HepG2 (cell line): ENCODE results near the gene SPCS1. TPM values are rescaled to one million over a fixed set of nuclear protein-coding genes. Genes with fewer than 3 reads are reported as not detected.
A peak's percentile ranks its signal among the peaks of the same experiment; 100 is the strongest.

ENCODE experiments used
- FOXJ3 ChIP-seq: sonication (generic); formaldehyde crosslinking; IDR thresholded peaks from 2 replicates; pipeline ENCODE4 v1.4.0; 2020; ENCODE audit warnings: missing genetic modification reagents, mild to moderate bottlenecking, borderline replicate concordance
- FOXK1 ChIP-seq: sonication (generic); formaldehyde crosslinking; IDR thresholded peaks from 2 replicates; pipeline ENCODE4 v1.4.0; 2020; ENCODE audit warnings: low read depth, missing genetic modification reagents, borderline replicate concordance
- GATAD1 ChIP-seq: IDR thresholded peaks from 2 replicates; pipeline ENCODE4 v1.6.1; 2016; ENCODE audit warnings: missing genetic modification reagents, missing compliant biosample characterization
- HMG20A ChIP-seq: IDR thresholded peaks from 2 replicates; pipeline ENCODE4 v1.6.1; 2016; ENCODE audit warnings: borderline replicate concordance
- HNRNPH1 ChIP-seq: fragments of 200-400 bp; formaldehyde crosslinking; optimal IDR thresholded peaks from 2 replicates; pipeline ENCODE3; 2017; ENCODE audit warnings: mild to moderate bottlenecking, low read depth, low read length
- NR2F6 ChIP-seq, 2 experiments: IDR thresholded peaks; 2 replicates each; pipeline ENCODE4 v1.6.1; 2016; ENCODE audit warnings: antibody characterized with exemption in 1 of 2, mild to moderate bottlenecking in 1 of 2
- POLR2G ChIP-seq: fragments of 200-400 bp; formaldehyde crosslinking; IDR thresholded peaks from 2 replicates; pipeline ENCODE4 v1.6.1; 2018; ENCODE audit warnings: mild to moderate bottlenecking, low read depth, low read length, moderate library complexity
- RFX5 ChIP-seq: IDR thresholded peaks from 2 replicates; pipeline ENCODE4 v1.6.1; 2011; ENCODE audit warnings: low read depth, low read length, improper control_type of control experiment
- SRSF9 ChIP-seq: fragments of 200-400 bp; formaldehyde crosslinking; IDR thresholded peaks from 2 replicates; pipeline ENCODE4 v1.6.1; 2018; ENCODE audit warnings: borderline replicate concordance, mild to moderate bottlenecking, low read depth, low read length; ENCODE audit not compliant: insufficient read depth, poor library complexity, severe bottlenecking
- ZNF224 ChIP-seq: sonication (generic); formaldehyde crosslinking; IDR thresholded peaks from 2 replicates; pipeline ENCODE4 v1.5.0; 2020; ENCODE audit warnings: mild to moderate bottlenecking, missing genetic modification reagents
- ZNF326 ChIP-seq: sonication (generic); formaldehyde crosslinking; IDR thresholded peaks from 2 replicates; pipeline ENCODE4 v1.4.0; 2020; ENCODE audit warnings: missing genetic modification reagents, borderline replicate concordance
- ZNF816 ChIP-seq: sonication (generic); formaldehyde crosslinking; IDR thresholded peaks from 2 replicates; pipeline ENCODE4 v1.8.0; 2022; ENCODE audit warnings: missing genetic modification reagents, mild to moderate bottlenecking, borderline replicate concordance
- polyA plus RNA-seq, 8 experiments: library from polyadenylated mRNA; depleted of rRNA in 3 of 8; stranded (reverse) in 7 of 8; unstranded in 1 of 8; fragments of >200 nt; fragmentation: Illumina TruSeq in 4 of 8; extraction: Trizol in 4 of 8; gene quantifications; 2 replicates each; pipeline versions ENCODE4 v1.2.1 to v1.2.3, GENCODE V29; 2011 to 2016; ENCODE audit warnings: low read depth in 4 of 8, missing spikeins in 1 of 8, mixed read lengths in 1 of 8; ENCODE audit not compliant: insufficient read depth in 1 of 8
- total RNA-seq, 5 experiments: library from RNA; depleted of rRNA; stranded (reverse); fragments of >200 nt; fragmentation: Illumina TruSeq; extraction: Trizol; gene quantifications; 2 replicates each; pipeline ENCODE4 v1.2.3, GENCODE V29; 2016; ENCODE audit warnings: low read depth in 1 of 5
- TF ChIP-seq, protein P1 (sequence below): sonication (generic); formaldehyde crosslinking; IDR thresholded peaks from 2 replicates; pipeline ENCODE4 v1.8.1; 2022; ENCODE audit warnings: low read depth, mild to moderate bottlenecking, missing genetic modification reagents
- TF ChIP-seq, protein P2 (sequence below): sonication (generic); formaldehyde crosslinking; IDR thresholded peaks from 2 replicates; pipeline ENCODE4 v1.8.0; 2022; ENCODE audit warnings: mild to moderate bottlenecking, missing genetic modification reagents; ENCODE audit not compliant: insufficient replicate concordance
- TF ChIP-seq, protein P3 (sequence below): IDR thresholded peaks from 2 replicates; pipeline ENCODE4 v1.6.1; 2016; ENCODE audit warnings: missing genetic modification reagents, missing compliant biosample characterization
- TF ChIP-seq, protein P4 (sequence below): fragments of 450-650 bp; IDR thresholded peaks from 2 replicates; pipeline ENCODE4 v1.6.1; 2017; ENCODE audit warnings: mild to moderate bottlenecking
- TF ChIP-seq, protein P5 (sequence below): sonication (generic); formaldehyde crosslinking; IDR thresholded peaks from 2 replicates; pipeline ENCODE4 v1.5.0; 2020; ENCODE audit warnings: missing genetic modification reagents

SPCS1 gene
- total and polyA plus RNA-seq, 2 of the 13 experiments (the other 11 are each of a cell fraction or from before 2014, with no cell fraction given) = 84.6 to 120 TPM

DNA sequence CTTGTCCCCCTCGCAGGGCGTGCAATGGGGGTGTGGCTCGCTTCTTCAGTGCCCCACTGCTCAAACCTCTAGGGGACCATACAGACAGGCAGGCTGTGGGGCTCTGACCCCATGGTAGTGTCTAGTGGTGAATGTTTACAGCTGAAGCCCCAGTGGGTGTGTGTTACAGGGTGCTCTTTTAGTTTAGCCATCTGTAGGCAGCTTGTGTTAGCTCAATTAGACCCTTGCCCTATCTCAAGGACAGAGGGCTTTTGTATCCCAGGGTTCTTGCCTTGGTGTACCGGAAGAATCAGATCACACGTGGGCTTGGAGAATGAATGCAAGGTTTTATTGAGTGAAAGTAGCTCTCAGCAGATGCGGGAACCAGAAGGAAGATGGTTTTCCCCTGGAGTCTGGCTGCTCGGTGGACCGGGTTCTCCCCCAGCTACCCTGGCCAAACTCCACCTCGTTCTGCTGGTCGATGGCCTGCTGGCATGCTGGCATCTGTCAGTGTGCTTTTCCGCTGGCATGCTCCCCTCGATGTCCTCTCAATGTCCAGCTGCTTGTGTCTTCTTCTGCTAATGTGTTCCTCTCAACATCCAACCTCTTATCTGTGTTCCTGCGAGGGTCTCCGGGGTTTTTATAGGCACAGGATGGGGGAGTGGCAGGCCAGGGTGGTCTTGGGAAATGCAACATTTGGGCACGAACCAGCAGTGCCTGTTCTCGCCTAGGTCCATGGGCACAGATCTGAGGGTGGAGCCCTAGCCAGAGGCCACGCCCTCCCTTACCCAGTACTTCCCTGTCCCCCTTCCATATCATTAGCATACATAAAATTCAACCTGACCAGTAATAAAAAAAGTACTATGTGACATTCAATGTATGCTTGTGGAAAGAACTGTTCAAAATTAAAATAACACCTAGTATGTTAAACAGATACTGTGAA is 6.6 kb downstream of the SPCS1 start (continued):
- TF ChIP-seq ZNF224 (CRISPR knock-in tag) (no peak), FOXK1 (CRISPR knock-in tag) (no peak), ZNF816 (CRISPR knock-in tag) (no peak), GATAD1 (CRISPR knock-in tag) (no peak), HMG20A (CRISPR knock-in tag) (0 out of 2 replicates have a peak, but pooled peaks have one; percentile 15), SRSF9 (no peak), ZNF326 (CRISPR knock-in tag) (no peak), POLR2G (peak; percentile 57), FOXJ3 (CRISPR knock-in tag) (no peak), NR2F6 (IDR thresholded peaks at IDR 0.05) (0 out of 2 replicates have a peak, but pooled peaks have one; percentile 7), NR2F6 (CRISPR knock-in tag; IDR thresholded peaks at IDR 0.05) (no peak), RFX5 (no peak), HNRNPH1 (no peak)
- TF ChIP-seq, protein P1, sequence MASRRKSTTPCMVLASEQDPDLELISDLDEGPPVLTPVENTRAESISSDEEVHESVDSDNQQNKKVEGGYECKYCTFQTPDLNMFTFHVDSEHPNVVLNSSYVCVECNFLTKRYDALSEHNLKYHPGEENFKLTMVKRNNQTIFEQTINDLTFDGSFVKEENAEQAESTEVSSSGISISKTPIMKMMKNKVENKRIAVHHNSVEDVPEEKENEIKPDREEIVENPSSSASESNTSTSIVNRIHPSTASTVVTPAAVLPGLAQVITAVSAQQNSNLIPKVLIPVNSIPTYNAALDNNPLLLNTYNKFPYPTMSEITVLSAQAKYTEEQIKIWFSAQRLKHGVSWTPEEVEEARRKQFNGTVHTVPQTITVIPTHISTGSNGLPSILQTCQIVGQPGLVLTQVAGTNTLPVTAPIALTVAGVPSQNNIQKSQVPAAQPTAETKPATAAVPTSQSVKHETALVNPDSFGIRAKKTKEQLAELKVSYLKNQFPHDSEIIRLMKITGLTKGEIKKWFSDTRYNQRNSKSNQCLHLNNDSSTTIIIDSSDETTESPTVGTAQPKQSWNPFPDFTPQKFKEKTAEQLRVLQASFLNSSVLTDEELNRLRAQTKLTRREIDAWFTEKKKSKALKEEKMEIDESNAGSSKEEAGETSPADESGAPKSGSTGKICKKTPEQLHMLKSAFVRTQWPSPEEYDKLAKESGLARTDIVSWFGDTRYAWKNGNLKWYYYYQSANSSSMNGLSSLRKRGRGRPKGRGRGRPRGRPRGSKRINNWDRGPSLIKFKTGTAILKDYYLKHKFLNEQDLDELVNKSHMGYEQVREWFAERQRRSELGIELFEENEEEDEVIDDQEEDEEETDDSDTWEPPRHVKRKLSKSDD (CRISPR knock-in tag) = no peak
- TF ChIP-seq, protein P2, sequence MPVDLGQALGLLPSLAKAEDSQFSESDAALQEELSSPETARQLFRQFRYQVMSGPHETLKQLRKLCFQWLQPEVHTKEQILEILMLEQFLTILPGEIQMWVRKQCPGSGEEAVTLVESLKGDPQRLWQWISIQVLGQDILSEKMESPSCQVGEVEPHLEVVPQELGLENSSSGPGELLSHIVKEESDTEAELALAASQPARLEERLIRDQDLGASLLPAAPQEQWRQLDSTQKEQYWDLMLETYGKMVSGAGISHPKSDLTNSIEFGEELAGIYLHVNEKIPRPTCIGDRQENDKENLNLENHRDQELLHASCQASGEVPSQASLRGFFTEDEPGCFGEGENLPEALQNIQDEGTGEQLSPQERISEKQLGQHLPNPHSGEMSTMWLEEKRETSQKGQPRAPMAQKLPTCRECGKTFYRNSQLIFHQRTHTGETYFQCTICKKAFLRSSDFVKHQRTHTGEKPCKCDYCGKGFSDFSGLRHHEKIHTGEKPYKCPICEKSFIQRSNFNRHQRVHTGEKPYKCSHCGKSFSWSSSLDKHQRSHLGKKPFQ = no peak
- TF ChIP-seq, protein P3, sequence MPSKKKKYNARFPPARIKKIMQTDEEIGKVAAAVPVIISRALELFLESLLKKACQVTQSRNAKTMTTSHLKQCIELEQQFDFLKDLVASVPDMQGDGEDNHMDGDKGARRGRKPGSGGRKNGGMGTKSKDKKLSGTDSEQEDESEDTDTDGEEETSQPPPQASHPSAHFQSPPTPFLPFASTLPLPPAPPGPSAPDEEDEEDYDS (CRISPR knock-in tag) = no peak
- TF ChIP-seq, protein P4, sequence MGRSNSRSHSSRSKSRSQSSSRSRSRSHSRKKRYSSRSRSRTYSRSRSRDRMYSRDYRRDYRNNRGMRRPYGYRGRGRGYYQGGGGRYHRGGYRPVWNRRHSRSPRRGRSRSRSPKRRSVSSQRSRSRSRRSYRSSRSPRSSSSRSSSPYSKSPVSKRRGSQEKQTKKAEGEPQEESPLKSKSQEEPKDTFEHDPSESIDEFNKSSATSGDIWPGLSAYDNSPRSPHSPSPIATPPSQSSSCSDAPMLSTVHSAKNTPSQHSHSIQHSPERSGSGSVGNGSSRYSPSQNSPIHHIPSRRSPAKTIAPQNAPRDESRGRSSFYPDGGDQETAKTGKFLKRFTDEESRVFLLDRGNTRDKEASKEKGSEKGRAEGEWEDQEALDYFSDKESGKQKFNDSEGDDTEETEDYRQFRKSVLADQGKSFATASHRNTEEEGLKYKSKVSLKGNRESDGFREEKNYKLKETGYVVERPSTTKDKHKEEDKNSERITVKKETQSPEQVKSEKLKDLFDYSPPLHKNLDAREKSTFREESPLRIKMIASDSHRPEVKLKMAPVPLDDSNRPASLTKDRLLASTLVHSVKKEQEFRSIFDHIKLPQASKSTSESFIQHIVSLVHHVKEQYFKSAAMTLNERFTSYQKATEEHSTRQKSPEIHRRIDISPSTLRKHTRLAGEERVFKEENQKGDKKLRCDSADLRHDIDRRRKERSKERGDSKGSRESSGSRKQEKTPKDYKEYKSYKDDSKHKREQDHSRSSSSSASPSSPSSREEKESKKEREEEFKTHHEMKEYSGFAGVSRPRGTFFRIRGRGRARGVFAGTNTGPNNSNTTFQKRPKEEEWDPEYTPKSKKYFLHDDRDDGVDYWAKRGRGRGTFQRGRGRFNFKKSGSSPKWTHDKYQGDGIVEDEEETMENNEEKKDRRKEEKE = no peak
- TF ChIP-seq, protein P5, sequence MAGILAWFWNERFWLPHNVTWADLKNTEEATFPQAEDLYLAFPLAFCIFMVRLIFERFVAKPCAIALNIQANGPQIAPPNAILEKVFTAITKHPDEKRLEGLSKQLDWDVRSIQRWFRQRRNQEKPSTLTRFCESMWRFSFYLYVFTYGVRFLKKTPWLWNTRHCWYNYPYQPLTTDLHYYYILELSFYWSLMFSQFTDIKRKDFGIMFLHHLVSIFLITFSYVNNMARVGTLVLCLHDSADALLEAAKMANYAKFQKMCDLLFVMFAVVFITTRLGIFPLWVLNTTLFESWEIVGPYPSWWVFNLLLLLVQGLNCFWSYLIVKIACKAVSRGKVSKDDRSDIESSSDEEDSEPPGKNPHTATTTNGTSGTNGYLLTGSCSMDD (CRISPR knock-in tag) = no peak
